SJSA1 (cell line): ENCODE data around the gene RIPOR2. TPM values are rescaled to one million over a fixed set of nuclear protein-coding genes. Genes with fewer than 3 reads are reported as not detected.

Experiments used
- DNase-seq, 2 experiments: peaks; one replicate each; pipeline ENCODE4 v3.0.0-alpha.2; 2015 to 2020; ENCODE audit warnings: low spot score in 2 of 2, low read depth in 1 of 2
- H3K27ac ChIP-seq: fragments of 250-450 bp; sonication (Bioruptor Pico); 2 replicates; pipeline ENCODE4 v1.5.1; 2020; ENCODE audit warnings: mild to moderate bottlenecking, moderate library complexity
- H3K27me3 ChIP-seq: fragments of 250-450 bp; sonication (Bioruptor Pico); replicated peaks from 2 replicates; pipeline ENCODE4 v1.5.1; 2020; ENCODE audit warnings: mild to moderate bottlenecking, moderate library complexity
- H3K36me3 ChIP-seq: fragments of 250-450 bp; sonication (Bioruptor Pico); 2 replicates; pipeline ENCODE4 v1.5.1; 2020; ENCODE audit warnings: mild to moderate bottlenecking
- H3K4me1 ChIP-seq: fragments of 250-450 bp; sonication (Bioruptor Pico); replicated peaks from 2 replicates; pipeline ENCODE4 v1.6.1; 2021; ENCODE audit warnings: mild to moderate bottlenecking
- H3K4me3 ChIP-seq: fragments of 250-450 bp; sonication (Bioruptor Pico); 2 replicates; pipeline ENCODE4 v1.5.1; 2020; ENCODE audit warnings: mild to moderate bottlenecking
- H3K9me3 ChIP-seq: fragments of 250-450 bp; sonication (Bioruptor Pico); replicated peaks from 2 replicates; pipeline ENCODE4 v1.5.1; 2020; ENCODE audit warnings: mild to moderate bottlenecking
- total RNA-seq: library from RNA; depleted of rRNA; stranded (reverse); fragments of >200 nt; shearing (Covaris generic); gene quantifications from 2 replicates; pipeline ENCODE4 v1.2.3, GENCODE V29; 2014

Gene RIPOR2
- total RNA-seq, 1 experiment from 2014 or later: 4.5 TPM

DNA sequence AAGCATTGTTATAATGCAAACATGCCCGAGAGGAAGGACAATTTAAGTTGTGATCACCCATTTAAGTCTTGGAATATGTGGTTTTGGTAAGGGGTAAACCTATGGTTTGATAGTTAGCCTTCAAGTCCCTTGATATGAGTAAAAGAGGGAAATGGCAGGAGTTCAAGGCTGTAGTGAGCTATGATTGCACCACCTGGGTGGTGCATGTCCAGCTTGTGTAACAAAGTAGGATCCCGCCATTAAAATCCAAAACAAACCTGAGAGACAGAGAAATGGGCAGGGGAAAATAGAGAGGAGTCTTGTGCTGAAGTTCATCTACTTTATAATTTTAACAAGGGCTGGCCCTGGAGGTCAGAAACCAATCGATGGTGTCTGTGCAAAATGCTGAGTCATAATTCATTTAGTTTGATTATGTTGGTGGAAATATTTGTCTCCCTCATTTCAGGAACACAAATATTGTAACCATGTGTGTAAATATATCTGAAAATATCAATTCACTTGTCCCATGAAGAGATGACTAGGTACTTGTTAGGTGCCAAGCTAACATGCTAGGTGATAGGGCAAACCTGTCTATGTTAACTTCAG is 113.8 kb downstream of the RIPOR2 start:
- no peak overlapping the region for H3K27ac ChIP-seq
- no peak overlapping the region for H3K4me3 ChIP-seq
- no peak for DNase-seq
- H3K36me3 ChIP-seq: no peaks in the 10 kb centered on the region
- no peaks in the 10 kb centered on the region for H3K27me3 ChIP-seq
- peaks cover 9% of the 10 kb centered on the region for H3K4me1 ChIP-seq
- no peaks in the 10 kb centered on the region for H3K9me3 ChIP-seq

DNA sequence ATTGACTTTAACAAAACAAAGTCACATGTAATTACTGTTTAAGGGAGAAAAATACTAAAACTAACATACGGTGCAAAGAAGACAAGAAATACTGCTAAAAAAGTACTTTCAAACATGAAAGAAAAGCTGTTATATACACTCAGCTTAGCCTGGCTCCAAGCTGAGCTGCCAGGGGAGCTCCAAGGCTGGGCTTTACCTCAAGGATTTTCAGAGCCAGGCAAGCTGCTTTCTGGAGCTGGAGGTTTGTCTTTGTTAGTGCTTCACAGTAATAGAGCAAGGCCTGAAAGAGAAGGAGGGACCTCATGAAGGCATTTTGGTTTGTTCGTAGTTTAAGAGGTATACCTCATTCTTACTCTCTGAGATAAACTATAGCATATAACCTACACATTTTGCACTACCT is 117.4 kb downstream of the RIPOR2 start:
- DNase-seq: no peak
- Histone ChIP-seq H3K36me3 (no peaks in the 10 kb centered on the region), H3K27ac (no peak overlapping the region), H3K9me3 (no peaks in the 10 kb centered on the region), H3K27me3 (no peaks in the 10 kb centered on the region), H3K4me1 (peaks cover 9% of the 10 kb centered on the region), H3K4me3 (no peak overlapping the region)

DNA sequence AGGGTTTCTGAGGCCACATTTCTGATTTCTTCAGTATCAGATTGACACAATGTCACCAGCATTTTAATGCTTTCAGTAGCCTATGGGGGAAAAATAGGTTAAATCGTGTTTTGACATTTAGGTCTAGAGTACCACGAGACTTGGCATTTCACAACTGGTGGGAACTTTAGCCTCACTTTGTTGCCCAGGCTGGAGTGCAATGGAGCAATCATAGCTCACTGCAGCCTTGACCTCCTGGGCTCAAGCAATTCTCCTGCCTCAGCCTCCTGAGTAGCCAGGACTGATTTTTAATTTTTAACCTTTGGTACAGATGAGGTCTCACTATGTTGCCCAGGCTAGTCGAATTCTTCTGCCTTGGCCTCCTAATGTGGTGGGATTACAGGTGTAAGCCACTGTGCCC is 126.0 kb downstream of the RIPOR2 start:
- DNase-seq: no peak
- H3K27me3 ChIP-seq: no peaks in the 10 kb centered on the region
- no peaks in the 10 kb centered on the region for H3K4me1 ChIP-seq
- H3K4me3 ChIP-seq: no peak overlapping the region
- H3K9me3 ChIP-seq: no peaks in the 10 kb centered on the region
- no peaks in the 10 kb centered on the region for H3K36me3 ChIP-seq
- H3K27ac ChIP-seq: no peak overlapping the region

DNA sequence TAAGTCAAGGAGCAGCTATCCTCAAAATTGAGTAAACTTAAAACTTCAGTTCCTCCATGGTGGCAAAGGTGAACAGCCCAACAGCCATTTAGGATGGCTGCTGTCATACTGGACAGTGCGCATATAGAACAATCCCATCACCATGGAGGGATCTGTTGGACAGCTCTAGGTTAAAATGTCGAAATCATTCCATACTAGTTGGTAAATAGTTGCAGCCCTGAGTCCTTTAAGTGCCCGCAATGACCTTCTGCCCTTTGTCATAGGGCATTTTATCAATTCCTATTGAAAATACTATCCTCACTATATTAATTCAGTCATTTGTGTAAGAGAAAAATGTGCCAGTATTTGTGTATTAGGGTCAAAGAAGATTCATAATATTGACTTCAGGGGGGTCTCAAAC is 128.2 kb downstream of the RIPOR2 start:
- no peak for DNase-seq
- Histone ChIP-seq H3K4me1 (peaks cover 10% of the 10 kb centered on the region), H3K27me3 (no peaks in the 10 kb centered on the region), H3K27ac (no peak overlapping the region), H3K9me3 (no peaks in the 10 kb centered on the region), H3K36me3 (no peaks in the 10 kb centered on the region), H3K4me3 (no peak overlapping the region)

DNA sequence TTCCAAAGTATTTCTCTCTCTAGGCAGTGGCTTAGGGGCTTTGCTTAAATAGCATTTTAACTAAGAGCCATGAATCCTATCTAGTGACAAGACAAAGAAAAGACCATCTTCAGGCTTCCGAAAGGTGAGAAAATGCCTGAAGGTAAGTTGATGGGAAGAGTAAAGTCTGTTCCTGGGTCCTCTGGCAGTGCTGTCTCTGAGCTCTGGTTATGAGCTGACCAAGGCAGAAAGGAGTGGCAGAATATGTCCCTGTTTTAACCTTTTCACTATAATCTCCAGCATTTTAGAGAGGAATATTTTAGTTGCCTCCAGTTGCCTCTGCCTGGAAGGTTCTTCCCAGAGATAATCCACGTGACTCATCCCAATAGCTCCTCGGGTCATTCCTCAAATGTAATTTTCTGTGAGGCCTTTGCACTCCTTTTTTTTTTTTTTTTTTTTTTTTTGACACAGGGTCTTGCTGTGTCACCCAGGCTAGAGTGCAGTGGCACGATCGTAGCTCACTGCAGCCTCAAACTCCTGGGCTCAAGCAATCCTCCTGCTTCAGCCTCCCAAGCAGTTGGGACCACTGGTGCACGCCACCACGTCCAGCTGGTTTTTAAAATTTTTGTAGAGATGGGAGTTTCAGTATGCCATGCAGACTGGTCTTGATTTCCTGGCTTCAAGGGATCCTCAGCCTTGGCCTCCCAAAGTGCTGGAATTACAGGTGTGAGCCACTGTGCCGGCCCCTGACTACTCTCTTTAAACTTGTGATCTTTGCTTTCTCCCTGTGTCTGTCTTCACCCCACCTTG is 133.3 kb downstream of the RIPOR2 start:
- Histone ChIP-seq H3K27ac (peak overlapping the region; percentile 77), H3K4me1 (peaks cover 17% of the 10 kb centered on the region), H3K4me3 (no peak overlapping the region), H3K9me3 (no peaks in the 10 kb centered on the region), H3K27me3 (no peaks in the 10 kb centered on the region), H3K36me3 (no peaks in the 10 kb centered on the region)
- peak in 1 of 2 experiments; percentile 25 for DNase-seq

DNA sequence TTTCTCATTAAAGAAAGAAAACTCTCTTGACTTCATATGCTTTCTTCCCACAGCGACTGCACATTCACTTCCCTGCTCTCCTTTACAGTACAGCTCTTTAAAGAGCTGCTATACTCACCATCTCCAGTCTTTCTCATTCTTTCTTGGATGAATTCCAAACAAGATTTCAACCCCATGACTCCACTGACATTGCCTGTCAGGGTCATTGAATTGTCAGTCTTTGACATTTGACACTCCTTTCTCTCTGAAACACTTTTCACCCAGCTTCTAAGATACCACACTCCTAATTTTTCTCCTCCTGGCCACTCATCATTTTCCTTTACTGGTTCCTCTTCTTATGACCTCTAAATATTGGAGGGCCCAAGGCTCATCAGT is 136.2 kb downstream of the RIPOR2 start:
- H3K27me3 ChIP-seq: no peaks in the 10 kb centered on the region
- no peaks in the 10 kb centered on the region; the same call in 1 of the 2 replicates for H3K9me3 ChIP-seq
- H3K4me1 ChIP-seq: peaks cover 17% of the 10 kb centered on the region
- no peaks in the 10 kb centered on the region for H3K36me3 ChIP-seq
- H3K4me3 ChIP-seq: no peak overlapping the region
- H3K27ac ChIP-seq: no peak overlapping the region
- DNase-seq: no peak

DNA sequence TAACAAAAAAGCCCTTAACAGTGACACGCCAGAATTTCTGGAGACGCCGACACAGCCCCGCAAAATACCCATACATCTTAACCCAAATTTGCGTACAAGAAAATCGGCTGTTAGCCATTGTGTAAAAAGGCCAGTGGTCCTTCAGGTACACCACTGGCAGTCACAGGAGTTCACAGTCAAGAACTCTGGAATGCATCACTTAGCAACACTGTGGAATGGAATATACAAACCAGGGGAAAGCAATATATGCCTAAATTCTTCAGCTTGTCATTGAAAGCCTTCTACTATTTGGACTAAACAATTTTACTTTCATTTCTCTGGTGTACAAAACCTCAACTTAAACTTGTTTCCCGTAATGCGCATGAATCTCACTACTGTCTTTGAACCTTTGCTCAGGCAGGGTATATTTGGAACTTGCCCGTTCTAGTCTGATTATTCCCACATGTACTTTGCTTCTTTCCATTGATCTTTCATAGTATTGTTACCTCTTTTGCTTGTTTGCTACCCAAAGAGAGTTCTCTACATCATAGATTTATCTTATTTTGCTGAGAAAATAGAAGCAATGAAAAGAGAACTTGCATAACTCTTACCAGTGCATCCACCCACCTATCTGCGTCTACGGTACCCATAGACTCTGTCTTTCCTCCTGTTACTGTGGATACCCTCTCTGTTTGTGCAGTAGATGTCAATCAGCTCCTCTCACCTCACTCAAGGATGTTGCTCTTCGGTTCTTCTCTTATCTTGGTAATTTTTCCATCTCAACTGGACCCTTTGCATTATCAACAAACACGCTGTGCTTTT is 136.8 kb downstream of the RIPOR2 start, which contains the start of gene ARMH2:
Gene ARMH2, minus strand, starts transcription at position 178 of the 801 bp plus-strand sequence. Its CDS starts 60 bp downstream, at position 118.
- Histone ChIP-seq H3K36me3 (no peaks in the 10 kb centered on the region), H3K27me3 (no peaks in the 10 kb centered on the region), H3K4me1 (peaks cover 17% of the 10 kb centered on the region), H3K9me3 (no peaks in the 10 kb centered on the region; the same call in 1 of the 2 replicates), H3K27ac (no peak within 1 kb of the TSS), H3K4me3 (no peak within 1 kb of the TSS)
- no peak for DNase-seq

DNA sequence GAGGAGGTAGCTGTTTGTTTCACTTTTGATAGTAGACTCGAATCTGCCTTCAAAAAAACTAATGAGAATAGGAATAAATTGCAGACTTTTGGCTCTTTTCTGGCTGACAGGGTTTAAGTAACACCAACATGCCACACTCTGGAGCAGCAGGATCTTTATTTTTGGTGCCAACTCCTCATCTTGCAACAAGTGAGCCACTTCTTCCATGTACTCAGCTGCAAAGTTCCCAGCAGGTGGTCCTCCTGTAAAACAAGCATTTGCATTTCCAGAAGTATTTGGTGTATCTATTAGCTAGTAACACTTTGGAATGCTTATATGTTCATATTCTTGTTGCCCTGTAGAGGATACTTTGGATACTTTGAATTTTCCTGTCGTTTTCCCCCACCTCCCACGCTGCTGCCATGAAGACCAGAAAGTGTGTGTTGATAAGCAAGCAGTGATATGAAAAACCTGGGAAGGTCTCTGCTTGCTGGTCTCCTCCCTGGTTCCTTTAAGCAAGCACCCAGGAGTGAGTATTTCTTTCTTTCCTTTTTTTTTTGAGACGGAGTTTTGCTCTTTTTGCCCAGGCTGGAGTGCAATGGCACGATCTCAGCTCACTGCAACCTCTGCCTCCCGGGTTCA is 138.1 kb downstream of the RIPOR2 start:
- Histone ChIP-seq H3K4me3 (no peak overlapping the region), H3K27me3 (no peaks in the 10 kb centered on the region), H3K27ac (no peak overlapping the region), H3K36me3 (no peaks in the 10 kb centered on the region), H3K4me1 (peaks cover 8% of the 10 kb centered on the region), H3K9me3 (no peaks in the 10 kb centered on the region; the same call in 1 of the 2 replicates)
- no peak for DNase-seq

DNA sequence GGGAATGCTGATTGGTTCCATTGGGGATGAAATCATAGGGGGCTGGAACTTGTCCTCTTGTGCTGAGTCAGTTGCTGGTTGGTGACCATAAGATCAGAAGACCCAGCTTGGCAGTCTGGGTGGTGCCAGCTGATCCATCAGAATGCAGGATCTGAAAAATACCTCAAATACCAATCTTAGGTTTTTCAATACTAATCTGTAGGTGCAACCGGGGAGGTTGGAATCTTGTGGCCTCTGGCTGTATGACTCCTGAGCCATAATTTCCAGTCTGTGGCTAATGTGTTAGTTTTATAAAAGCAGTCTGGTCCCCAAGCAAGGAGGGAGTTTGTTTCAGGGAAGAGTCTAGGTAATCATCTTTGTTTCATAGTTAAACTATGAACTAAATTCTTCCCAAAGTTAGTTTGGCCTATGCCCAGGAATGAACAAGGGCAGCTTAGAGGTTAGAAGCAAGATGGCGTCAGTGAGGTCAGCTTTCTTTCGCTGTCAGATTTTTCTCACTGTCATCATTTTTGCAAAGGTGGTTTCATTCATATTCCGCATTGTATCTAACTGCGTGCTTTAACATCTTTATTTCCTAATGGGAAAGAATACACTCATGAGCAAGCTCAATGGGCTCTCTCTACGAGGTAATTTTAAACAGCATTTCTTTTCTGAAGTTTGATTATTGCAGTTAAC is 139.0 kb downstream of the RIPOR2 start:
- peak in 1 of 2 experiments; percentile 11 for DNase-seq
- Histone ChIP-seq H3K4me3 (no peak overlapping the region), H3K27me3 (no peaks in the 10 kb centered on the region), H3K36me3 (no peaks in the 10 kb centered on the region), H3K9me3 (no peaks in the 10 kb centered on the region; the same call in 1 of the 2 replicates), H3K27ac (no peak overlapping the region), H3K4me1 (no peaks in the 10 kb centered on the region; the same call in 1 of the 2 replicates)

DNA sequence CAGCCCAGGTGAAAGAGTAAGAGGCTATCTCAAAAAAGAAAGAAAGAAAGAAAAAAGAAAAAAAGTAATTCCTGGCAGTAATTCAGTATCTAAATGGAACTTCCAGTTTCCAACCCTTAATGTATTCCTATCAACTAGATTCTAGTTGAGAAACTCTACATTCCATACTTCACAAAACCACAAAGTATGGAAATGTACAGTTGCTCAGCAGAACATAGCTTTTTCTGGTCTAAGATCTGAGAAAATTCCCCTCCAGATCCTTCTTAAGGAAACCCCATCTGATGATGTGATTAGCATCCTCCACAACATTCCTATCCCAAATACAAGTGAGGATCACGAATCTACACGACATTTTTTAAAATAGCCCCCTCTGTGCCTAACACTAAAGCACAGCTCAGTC is 140.7 kb downstream of the RIPOR2 start:
- Histone ChIP-seq H3K9me3 (no peaks in the 10 kb centered on the region; the same call in 1 of the 2 replicates), H3K4me3 (no peak overlapping the region), H3K27me3 (no peaks in the 10 kb centered on the region), H3K36me3 (no peaks in the 10 kb centered on the region), H3K4me1 (no peaks in the 10 kb centered on the region; the same call in 1 of the 2 replicates), H3K27ac (no peak overlapping the region)
- DNase-seq: no peak

DNA sequence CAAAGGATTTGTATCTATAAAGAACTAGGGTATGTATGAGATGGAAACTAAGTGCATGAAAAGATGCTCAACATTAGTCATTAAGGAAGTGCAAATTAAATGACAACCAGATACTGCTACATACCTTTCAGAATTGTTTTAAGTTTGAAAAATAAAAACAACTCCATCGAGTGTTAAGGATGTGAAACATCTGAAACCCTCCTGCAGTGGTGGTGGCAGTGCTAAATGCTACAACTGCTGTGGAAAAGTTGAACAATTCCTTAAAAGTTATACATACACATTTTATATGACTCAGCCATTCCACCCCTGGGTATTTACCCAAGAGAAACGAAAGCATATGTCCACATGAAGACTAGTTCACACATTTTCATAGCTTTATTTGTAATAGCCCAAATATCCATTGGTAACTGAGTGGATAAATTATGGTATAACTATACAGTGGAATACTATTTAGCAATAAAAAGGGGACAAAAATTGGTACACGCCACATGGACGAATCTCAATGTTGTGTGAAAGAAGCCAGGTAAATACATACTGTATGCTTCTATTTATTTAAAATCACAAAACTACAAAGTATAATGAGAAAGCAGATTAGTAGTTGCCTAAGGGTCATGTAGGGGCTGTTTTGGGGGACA is 147.6 kb downstream of the RIPOR2 start:
- H3K27me3 ChIP-seq: no peaks in the 10 kb centered on the region
- peaks cover 52% of the 10 kb centered on the region for H3K36me3 ChIP-seq
- H3K9me3 ChIP-seq: no peaks in the 10 kb centered on the region
- no peak for DNase-seq
- H3K4me1 ChIP-seq: no peaks in the 10 kb centered on the region; the same call in 1 of the 2 replicates
- H3K4me3 ChIP-seq: no peak overlapping the region
- H3K27ac ChIP-seq: no peak overlapping the region

DNA sequence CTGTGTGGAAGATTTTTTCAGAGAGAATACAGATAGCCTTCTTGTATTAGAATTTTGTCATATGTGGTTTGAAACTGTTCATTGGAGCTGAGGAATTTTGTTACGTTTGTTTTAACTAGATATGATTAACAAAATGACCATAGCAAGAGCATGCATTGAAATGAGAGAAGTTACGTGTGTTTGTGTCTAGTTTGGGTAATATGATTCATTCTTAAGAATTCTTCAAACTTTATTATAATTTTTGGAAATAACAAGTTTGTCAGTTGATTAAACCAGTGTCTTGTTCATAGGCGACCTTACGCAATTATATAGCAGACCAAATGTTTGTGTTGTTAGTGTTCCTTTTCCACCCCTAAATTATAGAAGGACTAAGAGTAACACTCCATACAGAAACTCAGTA is 155.6 kb downstream of the RIPOR2 start:
- Histone ChIP-seq H3K36me3 (peaks cover 90% of the 10 kb centered on the region), H3K4me1 (peaks cover 14% of the 10 kb centered on the region), H3K27ac (no peak overlapping the region), H3K27me3 (no peaks in the 10 kb centered on the region), H3K4me3 (no peak overlapping the region), H3K9me3 (no peaks in the 10 kb centered on the region)
- DNase-seq: no peak
